Measurements from ENCODE around the gene MRPS17.
A peak's percentile ranks its signal among the peaks of the same experiment; 100 is the strongest.

The MRPS17 gene

DNA sequence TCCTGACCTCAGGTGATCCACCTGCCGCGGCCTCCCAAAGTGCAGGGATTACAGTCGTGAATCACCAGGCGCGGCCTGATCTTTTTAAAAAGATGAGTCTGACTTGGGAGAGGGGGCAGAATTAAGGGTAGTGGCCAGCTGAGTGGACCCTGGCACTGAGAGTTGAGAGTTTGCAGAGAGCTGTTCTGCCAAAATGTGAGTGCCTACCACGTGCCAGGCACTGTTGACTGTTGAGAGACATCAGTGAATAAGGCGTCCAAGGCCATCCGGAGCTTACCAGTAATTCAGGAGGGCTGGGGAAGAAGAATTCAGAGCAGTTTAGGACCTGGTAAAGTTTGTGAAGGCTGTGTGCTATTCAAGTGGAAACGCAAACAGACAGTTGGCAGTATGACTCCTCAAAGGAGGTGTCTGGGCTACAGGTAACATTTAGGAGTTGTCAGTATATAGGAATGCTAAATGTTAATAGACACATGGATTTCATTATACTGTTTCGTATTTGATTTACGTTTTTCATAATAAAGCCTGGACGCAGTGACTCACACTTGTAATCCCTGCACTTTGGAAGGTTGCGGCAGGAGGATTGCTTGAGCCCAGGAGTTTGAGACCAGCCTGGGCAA, 14.2 kb downstream of the MRPS17 start:
- H3K9ac ChIP-seq = peak overlapping the region; percentile 91 to 99 (median 96); a peak in 21 of 22 replicates

DNA sequence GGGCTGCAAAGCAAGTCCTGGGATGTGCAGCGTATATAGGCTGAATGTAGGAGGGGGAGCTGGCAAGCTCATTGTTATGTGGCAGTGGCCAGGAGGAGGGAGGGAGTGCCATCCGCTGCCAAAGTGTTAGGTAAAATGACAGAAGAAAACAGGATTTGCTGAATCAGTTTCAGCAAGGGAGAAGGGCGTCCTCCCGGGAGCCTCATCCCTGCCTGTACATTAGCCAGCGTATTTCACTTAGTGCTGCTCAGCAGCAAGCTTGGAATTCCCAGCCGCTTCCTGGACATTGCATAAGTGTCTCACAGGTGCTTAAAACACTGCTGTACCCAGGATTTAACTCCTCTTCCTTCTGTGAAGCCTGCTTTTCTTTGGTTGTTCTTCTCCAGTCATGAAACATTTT, 15.2 kb downstream of the MRPS17 start:
- no peak overlapping the region for H3K4me3 ChIP-seq
- peaks cover 0 to 15% (median 0%) of the 10 kb centered on the region in 11 experiments; a peak in 8 of 22 replicates for H3K9me3 ChIP-seq (replicated peaks in 1 of 11)
- peak overlapping the region in 4 of 11 experiments; percentile 70 to 93 (median 84); a peak in 4 of 22 replicates for H3K4me2 ChIP-seq
- peaks cover 48 to 58% (median 52%) of the 10 kb centered on the region in 11 experiments for H3K36me3 ChIP-seq
- H3K9ac ChIP-seq = no peak overlapping the region
- H3K4me1 ChIP-seq = peaks cover 15 to 30% (median 27%) of the 10 kb centered on the region in 10 experiments; a peak in 19 of 20 replicates
- no peak for TF ChIP-seq Cebpa-rat (IDR thresholded peaks at IDR 0.05)
- H3K27me3 ChIP-seq = no peaks in the 10 kb centered on the region
- H4K20me1 ChIP-seq = peaks cover 16 to 63% (median 23%) of the 10 kb centered on the region in 11 experiments; a peak in 18 of 22 replicates
- H3K27ac ChIP-seq = no peak overlapping the region

More for the DNA sequence above, 14.2 kb downstream of the MRPS17 start:
- peaks cover 0 to 15% (median 0%) of the 10 kb centered on the region in 11 experiments; a peak in 8 of 22 replicates for H3K9me3 ChIP-seq (replicated peaks in 1 of 11)
- no peak for TF ChIP-seq Cebpa-rat (IDR thresholded peaks at IDR 0.05)
- H3K4me3 ChIP-seq = peak overlapping the region; percentile 53 to 93 (median 81)
- H3K27ac ChIP-seq = peak overlapping the region in 6 of 11 experiments; percentile 32 to 97 (median 94); a peak in 10 of 22 replicates
- peak overlapping the region; percentile 70 to 93 (median 81) for H3K4me2 ChIP-seq
- peaks cover 9 to 54% (median 17%) of the 10 kb centered on the region in 11 experiments; a peak in 18 of 22 replicates for H4K20me1 ChIP-seq
- no peaks in the 10 kb centered on the region for H3K27me3 ChIP-seq
- peaks cover 44 to 52% (median 46%) of the 10 kb centered on the region in 11 experiments for H3K36me3 ChIP-seq
- peaks cover 15 to 30% (median 27%) of the 10 kb centered on the region in 10 experiments; a peak in 19 of 20 replicates for H3K4me1 ChIP-seq

DNA sequence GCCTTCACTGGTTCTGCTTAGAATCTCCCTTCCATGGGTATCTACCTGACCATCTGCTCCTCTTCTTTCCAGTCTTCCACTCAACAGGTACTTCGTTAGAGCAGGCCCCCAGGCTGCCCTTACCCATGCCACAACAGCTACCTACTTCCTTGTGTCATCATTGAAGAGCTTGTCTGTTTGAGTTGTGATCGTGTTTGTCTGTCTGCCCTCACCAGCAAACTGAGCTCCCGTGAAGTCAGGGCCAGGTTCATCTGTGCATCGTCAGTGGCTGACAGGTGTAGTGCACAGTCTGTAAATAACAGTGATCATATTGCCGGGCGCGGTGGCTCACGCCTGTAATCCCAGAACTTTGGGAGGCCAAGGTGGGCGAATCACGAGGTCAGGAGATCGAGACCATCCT, 17.7 kb downstream of the MRPS17 start:
- H3K4me2 ChIP-seq = no peak overlapping the region
- peaks cover 7 to 20% (median 16%) of the 10 kb centered on the region in 10 experiments; a peak in 19 of 20 replicates for H3K4me1 ChIP-seq
- peaks cover 49 to 73% (median 63%) of the 10 kb centered on the region in 11 experiments for H3K36me3 ChIP-seq
- no peak overlapping the region for H3K27ac ChIP-seq
- H3K4me3 ChIP-seq = no peak overlapping the region
- H4K20me1 ChIP-seq = peaks cover 17 to 88% (median 39%) of the 10 kb centered on the region in 11 experiments; a peak in 18 of 22 replicates
- no peak for TF ChIP-seq Cebpa-rat (IDR thresholded peaks at IDR 0.05)
- no peaks in the 10 kb centered on the region for H3K27me3 ChIP-seq
- H3K9ac ChIP-seq = no peak overlapping the region
- peaks cover 0 to 15% (median 0%) of the 10 kb centered on the region in 11 experiments; a peak in 8 of 22 replicates for H3K9me3 ChIP-seq (replicated peaks in 1 of 11)

DNA sequence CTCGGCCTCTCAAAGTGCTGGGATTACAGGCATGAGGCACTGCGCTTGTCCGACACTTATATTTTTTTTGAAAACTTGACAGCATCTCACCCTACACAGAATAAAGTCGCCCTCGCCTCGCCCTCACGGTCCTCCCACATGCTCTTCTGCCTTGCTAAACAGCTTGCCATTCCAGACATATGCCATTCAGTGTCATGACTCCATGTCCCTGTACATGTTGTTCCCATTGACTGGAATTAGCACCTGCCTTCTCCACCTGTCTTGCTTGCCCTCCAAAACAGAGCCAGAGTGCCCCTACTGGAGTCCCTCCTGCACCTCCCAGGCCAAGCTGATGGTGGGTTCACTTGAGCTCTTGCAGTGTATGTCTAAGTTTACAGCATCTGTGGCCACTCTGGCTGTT, 18.9 kb downstream of the MRPS17 start:
- no peak for TF ChIP-seq Cebpa-rat (IDR thresholded peaks at IDR 0.05)
- no peaks in the 10 kb centered on the region for H3K27me3 ChIP-seq
- no peak overlapping the region for H3K27ac ChIP-seq
- H3K36me3 ChIP-seq = peaks cover 52 to 79% (median 70%) of the 10 kb centered on the region in 11 experiments
- H3K4me3 ChIP-seq = no peak overlapping the region
- H3K4me1 ChIP-seq = peaks cover 4 to 18% (median 13%) of the 10 kb centered on the region in 10 experiments; a peak in 19 of 20 replicates
- H3K9ac ChIP-seq = no peak overlapping the region
- H3K9me3 ChIP-seq (replicated peaks in 1 of 11) = peaks cover 0 to 15% (median 0%) of the 10 kb centered on the region in 11 experiments; a peak in 8 of 22 replicates
- H4K20me1 ChIP-seq = peaks cover 24 to 98% (median 50%) of the 10 kb centered on the region in 11 experiments; a peak in 20 of 22 replicates
- H3K4me2 ChIP-seq = no peak overlapping the region

DNA sequence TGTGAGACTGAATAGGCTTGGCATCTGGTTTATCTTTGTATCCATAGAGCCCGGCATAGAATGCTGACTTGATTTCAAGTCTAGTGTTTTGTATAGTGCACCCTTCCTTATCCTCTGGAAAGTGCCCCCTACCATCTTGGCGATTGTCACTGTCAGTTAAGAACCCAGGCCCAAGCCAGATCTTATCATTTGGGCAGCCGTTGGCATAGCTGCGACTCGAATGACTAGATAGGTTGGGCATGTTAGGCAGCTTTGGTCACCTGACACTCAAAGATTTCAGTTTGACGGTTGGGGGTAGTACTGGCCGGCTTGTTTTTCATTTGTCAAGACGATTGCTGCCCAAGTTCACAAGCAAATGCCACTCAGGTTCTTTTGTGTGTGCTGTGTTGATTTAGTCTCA, 19.3 kb downstream of the MRPS17 start:
- Histone ChIP-seq H4K20me1 (peaks cover 28 to 98% (median 54%) of the 10 kb centered on the region in 11 experiments; a peak in 20 of 22 replicates), H3K4me1 (peaks cover 0 to 14% (median 9%) of the 10 kb centered on the region in 10 experiments; a peak in 17 of 20 replicates), H3K4me3 (no peak overlapping the region), H3K36me3 (peaks cover 52 to 79% (median 70%) of the 10 kb centered on the region in 11 experiments), H3K9ac (no peak overlapping the region), H3K27ac (no peak overlapping the region), H3K4me2 (no peak overlapping the region), H3K27me3 (no peaks in the 10 kb centered on the region), H3K9me3 (replicated peaks in 1 of 11) (peaks cover 0 to 15% (median 0%) of the 10 kb centered on the region in 11 experiments; a peak in 8 of 22 replicates)
- TF ChIP-seq Cebpa-rat (IDR thresholded peaks at IDR 0.05) = no peak

DNA sequence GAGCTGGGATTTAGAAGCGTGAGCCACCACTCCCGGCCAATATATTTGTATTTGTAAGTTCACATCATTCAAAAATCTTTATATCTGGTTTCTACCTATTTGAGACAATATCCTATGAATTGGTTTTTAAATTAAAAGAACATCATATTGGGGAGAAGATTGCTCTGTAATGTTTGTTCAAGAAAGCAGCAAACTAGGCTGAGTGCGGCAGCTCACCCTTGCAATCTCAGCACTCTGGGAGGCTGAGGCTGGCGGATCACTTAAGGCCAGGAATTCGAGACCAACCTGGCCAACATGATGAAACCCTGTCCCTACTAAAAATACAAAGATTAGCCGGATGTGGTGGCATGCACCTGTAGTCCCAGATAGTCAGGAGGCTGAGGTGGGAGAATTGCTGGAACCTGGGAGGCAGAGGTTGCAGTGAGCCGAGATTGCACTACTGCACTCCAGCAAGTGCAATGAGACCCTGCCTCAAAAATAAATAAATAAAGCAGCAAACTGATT, 22.1 kb downstream of the MRPS17 start:
- Histone ChIP-seq H4K20me1 (peaks cover 30 to 97% (median 67%) of the 10 kb centered on the region in 11 experiments; a peak in 20 of 22 replicates), H3K27ac (no peak overlapping the region), H3K36me3 (peaks cover 39 to 76% (median 59%) of the 10 kb centered on the region in 11 experiments), H3K27me3 (no peaks in the 10 kb centered on the region), H3K4me1 (peaks cover 0 to 4% (median 0%) of the 10 kb centered on the region in 10 experiments; a peak in 2 of 20 replicates), H3K4me2 (no peak overlapping the region), H3K9ac (no peak overlapping the region), H3K9me3 (replicated peaks in 1 of 11) (peaks cover 0 to 7% (median 0%) of the 10 kb centered on the region in 11 experiments; a peak in 7 of 22 replicates), H3K4me3 (no peak overlapping the region)
- TF ChIP-seq Cebpa-rat (IDR thresholded peaks at IDR 0.05) = no peak

DNA sequence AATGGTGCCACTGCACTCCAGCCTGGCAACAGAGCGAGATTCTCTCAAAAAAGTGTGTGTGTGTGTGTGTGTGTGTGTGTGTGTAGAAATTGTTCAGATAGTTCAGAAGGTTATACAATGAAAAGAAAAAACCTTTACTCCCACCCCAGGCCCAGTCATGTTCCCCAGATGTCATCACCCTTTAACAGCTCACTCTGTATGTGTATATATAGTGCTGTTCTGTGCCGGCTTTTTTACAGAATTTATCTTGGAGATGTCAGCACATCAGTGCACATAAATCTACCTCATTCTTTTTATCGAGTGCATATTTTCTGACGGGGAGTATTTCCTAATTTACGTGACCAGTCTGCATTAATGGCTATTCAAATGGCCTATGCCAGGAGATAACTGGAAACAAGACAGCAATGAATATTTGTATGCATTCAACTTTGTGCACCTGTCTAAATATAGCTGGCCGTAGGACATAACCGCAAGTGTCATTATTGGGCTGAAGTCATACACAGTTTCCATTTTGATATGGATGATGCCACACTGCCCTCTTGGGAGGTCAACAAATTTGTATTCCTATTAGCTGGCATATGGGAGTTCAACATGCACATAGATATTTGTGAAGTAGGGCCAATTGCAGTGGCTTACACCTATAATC, 24.4 kb downstream of the MRPS17 start:
- Histone ChIP-seq H3K27me3 (no peaks in the 10 kb centered on the region), H4K20me1 (peaks cover 19 to 75% (median 55%) of the 10 kb centered on the region in 11 experiments; a peak in 20 of 22 replicates)
- no peak for TF ChIP-seq Cebpa-rat (IDR thresholded peaks at IDR 0.05)

DNA sequence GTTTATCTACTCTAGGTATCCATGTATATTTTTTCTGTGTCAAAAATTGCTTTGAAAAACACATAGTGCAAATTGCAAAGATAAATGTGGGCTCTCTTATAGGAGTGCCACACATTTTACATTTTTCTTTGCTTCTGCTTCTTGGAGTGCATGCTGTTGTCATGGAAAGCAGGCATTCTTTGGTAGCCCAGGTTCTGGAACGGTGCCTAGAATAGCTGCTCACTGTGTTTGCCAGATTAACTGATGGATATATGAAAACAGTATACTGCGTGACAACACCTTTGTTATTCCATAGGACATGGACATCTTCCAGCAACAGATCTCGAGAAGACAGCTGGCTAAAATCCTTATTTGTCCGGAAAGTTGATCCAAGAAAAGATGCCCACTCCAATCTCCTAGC, 26.2 kb downstream of the MRPS17 start:
- peaks cover 19 to 59% (median 43%) of the 10 kb centered on the region in 11 experiments; a peak in 20 of 22 replicates for H4K20me1 ChIP-seq
- no peak overlapping the region for H3K9ac ChIP-seq
- no peaks in the 10 kb centered on the region for H3K9me3 ChIP-seq (replicated peaks in 1 of 11)
- no peak overlapping the region for H3K4me2 ChIP-seq
- H3K36me3 ChIP-seq = peaks cover 57 to 90% (median 70%) of the 10 kb centered on the region in 11 experiments
- no peak overlapping the region for H3K4me3 ChIP-seq
- no peaks in the 10 kb centered on the region for H3K27me3 ChIP-seq
- no peak overlapping the region for H3K27ac ChIP-seq
- TF ChIP-seq Cebpa-rat (IDR thresholded peaks at IDR 0.05) = no peak
- peaks cover 0 to 4% (median 0%) of the 10 kb centered on the region in 10 experiments; a peak in 1 of 20 replicates for H3K4me1 ChIP-seq

More for the DNA sequence above, 24.4 kb downstream of the MRPS17 start:
- H3K9me3 ChIP-seq (replicated peaks in 1 of 11) = no peaks in the 10 kb centered on the region; a peak in 1 of 22 replicates
- no peak overlapping the region for H3K27ac ChIP-seq
- peaks cover 0 to 4% (median 0%) of the 10 kb centered on the region in 10 experiments; a peak in 1 of 20 replicates for H3K4me1 ChIP-seq
- H3K36me3 ChIP-seq = peaks cover 44 to 77% (median 61%) of the 10 kb centered on the region in 11 experiments
- H3K4me3 ChIP-seq = no peak overlapping the region
- no peak overlapping the region for H3K4me2 ChIP-seq
- H3K9ac ChIP-seq = no peak overlapping the region
